HPDE6-E6E7 (cell line): ENCODE measurements around the gene LDLRAD4.

Experiments used
- DNase-seq: peaks from one replicate; pipeline ENCODE4 v3.0.0; 2011; ENCODE audit warnings: missing footprints; ENCODE audit errors: extremely low spot score

Gene LDLRAD4

GRCh38 chr18:13531681-13532325 lies 313.2 kb downstream of the LDLRAD4 start:
- no peak for DNase-seq

GRCh38 chr18:13532406-13533075 lies 314.0 kb downstream of the LDLRAD4 start:
- no peak for DNase-seq

GRCh38 chr18:13534631-13535030 lies 316.1 kb downstream of the LDLRAD4 start:
- no peak for DNase-seq

- no peak for DNase-seq
These were observed 318.0 kb downstream of the LDLRAD4 start for GRCh38 chr18:13536578-13536977.

GRCh38 chr18:13537022-13537780 lies 318.6 kb downstream of the LDLRAD4 start:
- DNase-seq = no peak

- no peak for DNase-seq
These were observed 320.1 kb downstream of the LDLRAD4 start for GRCh38 chr18:13538630-13539029.

- no peak for DNase-seq
These were observed 320.5 kb downstream of the LDLRAD4 start for GRCh38 chr18:13539050-13539449.

- DNase-seq = no peak
These were observed 321.4 kb downstream of the LDLRAD4 start for GRCh38 chr18:13539843-13540476.

- no peak for DNase-seq
These were observed 322.1 kb downstream of the LDLRAD4 start for GRCh38 chr18:13540477-13541182.

GRCh38 chr18:13541621-13542519 lies 323.3 kb downstream of the LDLRAD4 start:
- no peak for DNase-seq

- DNase-seq = no peak
These were observed 323.9 kb downstream of the LDLRAD4 start for GRCh38 chr18:13542520-13542847.

- no peak for DNase-seq
These were observed 324.6 kb downstream of the LDLRAD4 start for GRCh38 chr18:13543144-13543543.

- DNase-seq = no peak
These were observed 325.5 kb downstream of the LDLRAD4 start for GRCh38 chr18:13543811-13544732.

- DNase-seq = no peak
These were observed 326.4 kb downstream of the LDLRAD4 start for GRCh38 chr18:13544953-13545352.

GRCh38 chr18:13545514-13545913 lies 327.0 kb downstream of the LDLRAD4 start:
- DNase-seq = no peak

- DNase-seq = no peak
These were observed 327.4 kb downstream of the LDLRAD4 start for GRCh38 chr18:13545955-13546354.

GRCh38 chr18:13546638-13547037 lies 328.1 kb downstream of the LDLRAD4 start:
- DNase-seq = no peak

GRCh38 chr18:13547347-13547746 lies 328.8 kb downstream of the LDLRAD4 start:
- no peak for DNase-seq

GRCh38 chr18:13548106-13548819 lies 329.7 kb downstream of the LDLRAD4 start:
- no peak for DNase-seq
